SK-N-SH (cell line): Measurements from ENCODE around the gene PRKG1.

Source experiments
- FOXM1 ChIP-seq: IDR thresholded peaks from 2 replicates; pipeline ENCODE4 v1.4.0; 2012; ENCODE audit warnings: low read depth, mild to moderate bottlenecking
- POLR2AphosphoS5 ChIP-seq: IDR thresholded peaks from 2 replicates; pipeline ENCODE4 v1.6.1; 2012; ENCODE audit warnings: low read depth, low read length
- RAD21 ChIP-seq: IDR thresholded peaks from 2 replicates; pipeline ENCODE4 v1.6.1; 2012; ENCODE audit warnings: mild to moderate bottlenecking, low read length
- TAF1 ChIP-seq: IDR thresholded peaks from 2 replicates; pipeline ENCODE4 v1.6.1; 2012; ENCODE audit warnings: low read depth, mild to moderate bottlenecking, low read length, moderate library complexity, borderline replicate concordance
- TEAD4 ChIP-seq: IDR thresholded peaks from 2 replicates; pipeline ENCODE4 v1.4.0; 2012; ENCODE audit warnings: mild to moderate bottlenecking, borderline replicate concordance; ENCODE audit not compliant: insufficient read depth
- TF ChIP-seq, protein P1 (sequence below): IDR thresholded peaks from 2 replicates; pipeline ENCODE4 v1.4.0; 2012; ENCODE audit warnings: low read depth, borderline replicate concordance
- TF ChIP-seq, protein P2 (sequence below): IDR thresholded peaks from 2 replicates; pipeline ENCODE4 v1.6.1; 2012; ENCODE audit warnings: mild to moderate bottlenecking, low read depth, low read length, moderate library complexity
- TF ChIP-seq, protein P3 (sequence below): fragments of 200-600 bp; sonication (generic); IDR thresholded peaks from 2 replicates; pipeline ENCODE4 v1.6.1; 2017; ENCODE audit warnings: antibody characterized with exemption, mild to moderate bottlenecking, moderate library complexity

DNA sequence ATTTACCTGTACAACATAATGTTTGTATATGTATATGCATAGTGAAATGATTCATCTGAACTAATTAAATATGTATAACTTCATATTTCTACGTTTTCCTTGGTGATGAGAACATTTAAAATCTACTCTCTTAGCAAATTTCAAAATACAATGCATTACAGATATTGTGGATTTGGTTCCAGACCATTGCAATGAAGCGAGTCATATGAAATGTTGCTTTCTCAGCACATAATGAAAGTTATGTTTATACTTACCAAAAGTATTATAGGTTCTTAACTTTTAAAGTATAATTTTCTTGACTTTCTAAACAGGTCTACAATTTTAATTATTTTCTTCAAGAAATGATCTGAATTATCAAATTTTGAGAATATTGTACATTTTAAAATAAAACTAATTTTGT lies 435.9 kb downstream of the PRKG1 start:
- TF ChIP-seq POLR2AphosphoS5 (no peak), TEAD4 (no peak), TAF1 (no peak), FOXM1 (no peak), RAD21 (no peak)
- TF ChIP-seq, protein P1, sequence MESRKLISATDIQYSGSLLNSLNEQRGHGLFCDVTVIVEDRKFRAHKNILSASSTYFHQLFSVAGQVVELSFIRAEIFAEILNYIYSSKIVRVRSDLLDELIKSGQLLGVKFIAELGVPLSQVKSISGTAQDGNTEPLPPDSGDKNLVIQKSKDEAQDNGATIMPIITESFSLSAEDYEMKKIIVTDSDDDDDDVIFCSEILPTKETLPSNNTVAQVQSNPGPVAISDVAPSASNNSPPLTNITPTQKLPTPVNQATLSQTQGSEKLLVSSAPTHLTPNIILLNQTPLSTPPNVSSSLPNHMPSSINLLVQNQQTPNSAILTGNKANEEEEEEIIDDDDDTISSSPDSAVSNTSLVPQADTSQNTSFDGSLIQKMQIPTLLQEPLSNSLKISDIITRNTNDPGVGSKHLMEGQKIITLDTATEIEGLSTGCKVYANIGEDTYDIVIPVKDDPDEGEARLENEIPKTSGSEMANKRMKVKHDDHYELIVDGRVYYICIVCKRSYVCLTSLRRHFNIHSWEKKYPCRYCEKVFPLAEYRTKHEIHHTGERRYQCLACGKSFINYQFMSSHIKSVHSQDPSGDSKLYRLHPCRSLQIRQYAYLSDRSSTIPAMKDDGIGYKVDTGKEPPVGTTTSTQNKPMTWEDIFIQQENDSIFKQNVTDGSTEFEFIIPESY = no peak
- TF ChIP-seq, protein P2, sequence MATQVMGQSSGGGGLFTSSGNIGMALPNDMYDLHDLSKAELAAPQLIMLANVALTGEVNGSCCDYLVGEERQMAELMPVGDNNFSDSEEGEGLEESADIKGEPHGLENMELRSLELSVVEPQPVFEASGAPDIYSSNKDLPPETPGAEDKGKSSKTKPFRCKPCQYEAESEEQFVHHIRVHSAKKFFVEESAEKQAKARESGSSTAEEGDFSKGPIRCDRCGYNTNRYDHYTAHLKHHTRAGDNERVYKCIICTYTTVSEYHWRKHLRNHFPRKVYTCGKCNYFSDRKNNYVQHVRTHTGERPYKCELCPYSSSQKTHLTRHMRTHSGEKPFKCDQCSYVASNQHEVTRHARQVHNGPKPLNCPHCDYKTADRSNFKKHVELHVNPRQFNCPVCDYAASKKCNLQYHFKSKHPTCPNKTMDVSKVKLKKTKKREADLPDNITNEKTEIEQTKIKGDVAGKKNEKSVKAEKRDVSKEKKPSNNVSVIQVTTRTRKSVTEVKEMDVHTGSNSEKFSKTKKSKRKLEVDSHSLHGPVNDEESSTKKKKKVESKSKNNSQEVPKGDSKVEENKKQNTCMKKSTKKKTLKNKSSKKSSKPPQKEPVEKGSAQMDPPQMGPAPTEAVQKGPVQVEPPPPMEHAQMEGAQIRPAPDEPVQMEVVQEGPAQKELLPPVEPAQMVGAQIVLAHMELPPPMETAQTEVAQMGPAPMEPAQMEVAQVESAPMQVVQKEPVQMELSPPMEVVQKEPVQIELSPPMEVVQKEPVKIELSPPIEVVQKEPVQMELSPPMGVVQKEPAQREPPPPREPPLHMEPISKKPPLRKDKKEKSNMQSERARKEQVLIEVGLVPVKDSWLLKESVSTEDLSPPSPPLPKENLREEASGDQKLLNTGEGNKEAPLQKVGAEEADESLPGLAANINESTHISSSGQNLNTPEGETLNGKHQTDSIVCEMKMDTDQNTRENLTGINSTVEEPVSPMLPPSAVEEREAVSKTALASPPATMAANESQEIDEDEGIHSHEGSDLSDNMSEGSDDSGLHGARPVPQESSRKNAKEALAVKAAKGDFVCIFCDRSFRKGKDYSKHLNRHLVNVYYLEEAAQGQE = no peak
- TF ChIP-seq, protein P3, sequence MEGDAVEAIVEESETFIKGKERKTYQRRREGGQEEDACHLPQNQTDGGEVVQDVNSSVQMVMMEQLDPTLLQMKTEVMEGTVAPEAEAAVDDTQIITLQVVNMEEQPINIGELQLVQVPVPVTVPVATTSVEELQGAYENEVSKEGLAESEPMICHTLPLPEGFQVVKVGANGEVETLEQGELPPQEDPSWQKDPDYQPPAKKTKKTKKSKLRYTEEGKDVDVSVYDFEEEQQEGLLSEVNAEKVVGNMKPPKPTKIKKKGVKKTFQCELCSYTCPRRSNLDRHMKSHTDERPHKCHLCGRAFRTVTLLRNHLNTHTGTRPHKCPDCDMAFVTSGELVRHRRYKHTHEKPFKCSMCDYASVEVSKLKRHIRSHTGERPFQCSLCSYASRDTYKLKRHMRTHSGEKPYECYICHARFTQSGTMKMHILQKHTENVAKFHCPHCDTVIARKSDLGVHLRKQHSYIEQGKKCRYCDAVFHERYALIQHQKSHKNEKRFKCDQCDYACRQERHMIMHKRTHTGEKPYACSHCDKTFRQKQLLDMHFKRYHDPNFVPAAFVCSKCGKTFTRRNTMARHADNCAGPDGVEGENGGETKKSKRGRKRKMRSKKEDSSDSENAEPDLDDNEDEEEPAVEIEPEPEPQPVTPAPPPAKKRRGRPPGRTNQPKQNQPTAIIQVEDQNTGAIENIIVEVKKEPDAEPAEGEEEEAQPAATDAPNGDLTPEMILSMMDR = no peak
